ENCODE data around the gene DEFB124. TPM values are rescaled to one million over a fixed set of nuclear protein-coding genes. Genes with fewer than 3 reads are reported as not detected.
"Not testable (repeated sequence)": the region's sequence is repeated elsewhere in the genome, so short reads cannot be mapped to it uniquely, and the experiment has no call there.

The DEFB124 gene
- total RNA-seq, 4 donors from 2014 or later, result not detected

- Histone ChIP-seq H3K27me3 (peaks cover 0 to 5% of the 10 kb centered on the region in 2 donors), H3K4me3 (no peak overlapping the region), H3K9me3 (no peaks in the 10 kb centered on the region), H3K27ac (peak overlapping the region in 1 of 4 donors; percentile 74), H3K36me3 (no peaks in the 10 kb centered on the region), H3K4me1 (peaks cover 0 to 12% (median 0%) of the 10 kb centered on the region in 4 donors)
- no peak for DNase-seq
- TF ChIP-seq, protein P1, sequence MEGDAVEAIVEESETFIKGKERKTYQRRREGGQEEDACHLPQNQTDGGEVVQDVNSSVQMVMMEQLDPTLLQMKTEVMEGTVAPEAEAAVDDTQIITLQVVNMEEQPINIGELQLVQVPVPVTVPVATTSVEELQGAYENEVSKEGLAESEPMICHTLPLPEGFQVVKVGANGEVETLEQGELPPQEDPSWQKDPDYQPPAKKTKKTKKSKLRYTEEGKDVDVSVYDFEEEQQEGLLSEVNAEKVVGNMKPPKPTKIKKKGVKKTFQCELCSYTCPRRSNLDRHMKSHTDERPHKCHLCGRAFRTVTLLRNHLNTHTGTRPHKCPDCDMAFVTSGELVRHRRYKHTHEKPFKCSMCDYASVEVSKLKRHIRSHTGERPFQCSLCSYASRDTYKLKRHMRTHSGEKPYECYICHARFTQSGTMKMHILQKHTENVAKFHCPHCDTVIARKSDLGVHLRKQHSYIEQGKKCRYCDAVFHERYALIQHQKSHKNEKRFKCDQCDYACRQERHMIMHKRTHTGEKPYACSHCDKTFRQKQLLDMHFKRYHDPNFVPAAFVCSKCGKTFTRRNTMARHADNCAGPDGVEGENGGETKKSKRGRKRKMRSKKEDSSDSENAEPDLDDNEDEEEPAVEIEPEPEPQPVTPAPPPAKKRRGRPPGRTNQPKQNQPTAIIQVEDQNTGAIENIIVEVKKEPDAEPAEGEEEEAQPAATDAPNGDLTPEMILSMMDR (IDR thresholded peaks at IDR 0.05), result no peak
- TF ChIP-seq POLR2A (IDR thresholded peaks at IDR 0.05), result no peak
Measured at GRCh38 chr20:31474097-31474436, 860 bp downstream of the DEFB124 start.

DNA sequence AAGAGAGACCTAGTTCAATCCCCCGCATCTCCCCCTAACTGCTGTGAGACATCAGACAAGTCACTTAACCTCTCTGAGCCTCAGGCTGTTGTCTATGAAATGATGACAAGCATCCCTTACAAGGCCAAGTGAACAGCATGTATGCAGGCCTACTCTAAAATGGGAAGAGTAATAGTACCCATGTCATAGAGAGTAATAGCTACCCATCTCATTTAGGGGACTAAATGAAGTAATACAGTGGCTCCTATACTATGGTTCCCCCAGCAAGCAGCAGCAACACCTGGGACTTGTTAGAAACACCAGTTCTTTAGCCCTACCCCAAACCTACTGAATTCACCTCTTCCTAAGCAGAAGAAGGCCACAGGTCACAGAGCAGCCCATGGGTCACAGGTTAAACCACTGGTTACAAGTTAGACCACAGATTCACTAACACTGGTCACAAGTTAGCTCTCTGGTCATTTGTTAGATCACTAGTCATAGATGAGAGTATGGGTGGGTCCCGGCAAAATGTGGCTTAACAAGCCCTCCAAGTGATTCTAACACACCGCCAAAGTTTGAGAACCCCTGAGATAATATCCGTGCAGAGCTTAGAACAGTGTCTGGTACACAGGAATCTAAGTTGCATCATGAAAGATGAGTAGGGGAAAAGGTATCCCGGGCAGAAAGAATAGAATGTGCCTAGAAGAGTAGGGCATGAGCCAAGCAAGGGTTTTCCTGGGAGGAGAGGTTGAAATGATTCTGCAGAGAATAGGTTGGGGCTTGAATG lies 1.4 kb downstream of the DEFB124 start:
- H3K9me3 ChIP-seq, result no peaks in the 10 kb centered on the region
- H3K27me3 ChIP-seq, result peaks cover 0 to 5% of the 10 kb centered on the region in 2 donors
- H3K36me3 ChIP-seq, result no peaks in the 10 kb centered on the region
- H3K27ac ChIP-seq, result no peak overlapping the region
- H3K4me1 ChIP-seq, result peaks cover 0 to 12% (median 0%) of the 10 kb centered on the region in 4 donors
- no peak overlapping the region for H3K4me3 ChIP-seq
- DNase-seq, result no peak
- TF ChIP-seq, protein P1 (IDR thresholded peaks at IDR 0.05), result no peak
- TF ChIP-seq POLR2A (IDR thresholded peaks at IDR 0.05), result no peak

DNA sequence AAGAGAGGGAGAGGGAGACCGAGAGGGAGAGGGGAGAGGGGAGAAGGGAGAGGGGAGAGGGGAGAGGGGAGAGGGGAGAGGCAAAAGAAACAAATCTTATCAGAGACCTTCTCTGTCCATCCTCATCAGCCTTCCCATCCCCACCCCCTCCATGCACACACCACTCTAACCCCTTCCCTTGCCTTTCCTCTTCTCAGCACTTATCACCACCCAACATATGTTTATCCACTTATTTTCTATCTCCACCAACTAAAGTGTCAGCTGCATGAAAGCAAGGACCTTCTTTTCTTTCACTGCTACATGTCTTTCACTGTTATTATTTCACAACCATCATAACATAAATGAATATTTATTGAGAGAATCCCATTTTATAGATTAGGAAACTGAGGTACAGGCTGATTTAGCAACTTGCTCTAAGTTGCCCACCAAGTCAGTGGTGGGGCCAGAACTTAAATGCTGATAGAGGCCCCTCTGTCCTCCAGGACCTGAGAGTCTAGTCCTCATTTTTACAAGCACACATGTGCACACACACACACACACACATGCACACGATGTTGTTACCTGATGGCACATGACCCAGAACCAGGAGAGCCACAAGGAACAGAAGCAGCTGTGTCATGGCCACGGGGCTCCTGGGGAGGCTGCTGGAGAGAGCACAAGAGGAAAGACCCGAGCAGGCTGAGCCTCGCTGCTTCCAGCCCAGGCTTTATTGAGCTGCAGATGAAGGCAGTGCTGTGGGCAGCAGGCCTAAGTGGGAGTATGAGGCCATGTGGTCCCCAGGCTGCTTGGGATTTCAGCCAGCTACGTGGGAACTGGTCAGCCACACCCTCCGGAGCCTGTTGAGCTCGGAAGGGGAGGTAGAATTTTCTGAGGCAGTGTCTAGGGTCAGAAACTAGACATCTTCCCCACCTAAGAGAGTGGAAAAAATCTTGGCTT lies 2.3 kb downstream of the DEFB124 start:
- no peak for TF ChIP-seq POLR2A (IDR thresholded peaks at IDR 0.05)
- TF ChIP-seq, protein P1 (IDR thresholded peaks at IDR 0.05), result no peak
- no peak overlapping the region for H3K27ac ChIP-seq

DNA sequence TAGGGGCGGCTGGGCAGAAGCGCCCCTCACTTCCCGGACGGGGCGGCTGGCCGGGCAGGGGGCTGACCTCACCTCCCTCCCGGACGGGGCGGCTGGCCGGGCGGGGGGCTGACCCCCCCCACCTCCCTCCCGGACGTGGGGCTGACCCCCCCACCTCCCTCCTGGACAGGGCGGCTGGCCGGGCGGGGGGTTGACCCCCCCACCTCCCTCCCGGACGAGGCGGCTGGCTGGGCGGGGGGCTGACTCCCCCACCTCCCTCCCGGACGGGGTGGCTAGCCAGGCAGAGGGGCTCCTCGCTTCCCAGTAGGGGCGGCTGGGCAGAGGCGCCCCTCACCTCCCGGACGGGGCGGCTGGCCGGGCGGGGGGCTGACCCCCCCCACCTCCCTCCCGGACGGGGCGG lies 4.0 kb downstream of the DEFB124 start:
- H3K36me3 ChIP-seq, H3K9me3 ChIP-seq, H3K27me3 ChIP-seq, H3K4me3 ChIP-seq, DNase-seq, H3K27ac ChIP-seq: not testable (repeated sequence)
- peaks cover 0 to 12% (median 0%) of the 10 kb centered on the region in 4 donors for H3K4me1 ChIP-seq

More for the DNA sequence above, 2.3 kb downstream of the DEFB124 start:
- Histone ChIP-seq H3K36me3 (no peaks in the 10 kb centered on the region), H3K4me3 (no peak overlapping the region), H3K4me1 (peaks cover 0 to 12% (median 0%) of the 10 kb centered on the region in 4 donors), H3K9me3 (no peaks in the 10 kb centered on the region), H3K27me3 (peaks cover 0 to 5% of the 10 kb centered on the region in 2 donors)
- no peak for DNase-seq

- no peak for DNase-seq
- Histone ChIP-seq H3K4me1 (no peaks in the 10 kb centered on the region), H3K4me3 (no peak overlapping the region), H3K9me3 (no peaks in the 10 kb centered on the region), H3K27ac (no peak overlapping the region), H3K36me3 (no peaks in the 10 kb centered on the region), H3K27me3 (no peaks in the 10 kb centered on the region)
- TF ChIP-seq POLR2A (IDR thresholded peaks at IDR 0.05), result no peak
- TF ChIP-seq, protein P1 (IDR thresholded peaks at IDR 0.05), result no peak
Measured at GRCh38 chr20:31454361-31454760, 20.6 kb downstream of the DEFB124 start.

DNA sequence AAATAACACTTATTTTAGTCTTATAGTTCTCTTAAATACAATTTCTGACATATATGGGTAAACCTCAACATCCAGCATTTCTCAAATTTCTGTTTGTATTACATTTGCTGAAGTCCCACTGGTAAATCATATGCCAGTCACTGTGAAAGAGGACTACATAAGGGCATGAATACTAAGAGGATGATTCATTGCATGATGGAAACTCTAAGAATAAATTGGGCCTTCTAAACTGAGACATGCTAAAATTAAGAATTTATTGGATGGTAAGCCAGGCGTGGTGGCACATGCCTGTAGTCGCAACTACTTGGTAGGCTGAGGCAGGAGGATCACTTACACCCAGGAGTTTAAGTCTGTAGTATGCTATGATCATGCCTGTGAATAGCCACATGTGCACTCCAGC lies 22.4 kb downstream of the DEFB124 start:
- TF ChIP-seq, protein P1 (IDR thresholded peaks at IDR 0.05), result no peak
- TF ChIP-seq POLR2A (IDR thresholded peaks at IDR 0.05), result no peak

More for the DNA sequence above, 22.4 kb downstream of the DEFB124 start:
- Histone ChIP-seq H3K27me3 (no peaks in the 10 kb centered on the region), H3K36me3 (no peaks in the 10 kb centered on the region), H3K9me3 (no peaks in the 10 kb centered on the region), H3K4me3 (no peak overlapping the region), H3K4me1 (no peaks in the 10 kb centered on the region), H3K27ac (no peak overlapping the region)
- no peak for DNase-seq
